ENCODE data around the gene HSD3B1.
"Not testable (repeated sequence)": the region's sequence is repeated elsewhere in the genome, so short reads cannot be mapped to it uniquely, and the experiment has no call there.

The HSD3B1 gene

GRCh38 chr1:119492763-119493162, 14.2 kb upstream of the HSD3B1 start:
- no peak for FAIRE-seq

GRCh38 chr1:119504831-119505230, 2.2 kb upstream of the HSD3B1 start:
- FAIRE-seq: no peak

GRCh38 chr1:119510046-119510445, 3.0 kb downstream of the HSD3B1 start:
- no peak for FAIRE-seq

- no peak for FAIRE-seq
Measured at GRCh38 chr1:119515221-119515620, 8.2 kb downstream of the HSD3B1 start.

- no peak for FAIRE-seq
Measured at GRCh38 chr1:119516247-119516646, 9.2 kb downstream of the HSD3B1 start.

- FAIRE-seq: no peak
Measured at GRCh38 chr1:119516680-119517079, 9.7 kb downstream of the HSD3B1 start.

GRCh38 chr1:119517667-119518066, 10.7 kb downstream of the HSD3B1 start:
- not testable (repeated sequence) for FAIRE-seq

GRCh38 chr1:119531606-119532323, 24.8 kb downstream of the HSD3B1 start:
- no peak for FAIRE-seq

GRCh38 chr1:119532324-119532910, 25.4 kb downstream of the HSD3B1 start:
- FAIRE-seq: no peak

GRCh38 chr1:119535381-119535780, 28.4 kb downstream of the HSD3B1 start:
- FAIRE-seq: no peak

GRCh38 chr1:119537966-119538365, 31.0 kb downstream of the HSD3B1 start:
- FAIRE-seq: no peak

GRCh38 chr1:119539636-119540035, 32.6 kb downstream of the HSD3B1 start:
- no peak for FAIRE-seq

- no peak for FAIRE-seq
Measured at GRCh38 chr1:119541389-119541788, 34.4 kb downstream of the HSD3B1 start.

- FAIRE-seq: no peak
Measured at GRCh38 chr1:119542492-119542946, 35.5 kb downstream of the HSD3B1 start.

- FAIRE-seq: no peak
Measured at GRCh38 chr1:119544165-119544762, 37.3 kb downstream of the HSD3B1 start.

GRCh38 chr1:119546641-119547040, 39.6 kb downstream of the HSD3B1 start:
- FAIRE-seq: no peak

- no peak for FAIRE-seq
Measured at GRCh38 chr1:119547306-119547705, 40.3 kb downstream of the HSD3B1 start.

GRCh38 chr1:119547805-119548204, 40.8 kb downstream of the HSD3B1 start:
- no peak for FAIRE-seq

GRCh38 chr1:119549719-119550132, 42.7 kb downstream of the HSD3B1 start:
- no peak for FAIRE-seq

GRCh38 chr1:119550381-119550780, 43.4 kb downstream of the HSD3B1 start:
- no peak for FAIRE-seq

- FAIRE-seq: no peak
Measured at GRCh38 chr1:119551218-119551617, 44.2 kb downstream of the HSD3B1 start.

- FAIRE-seq: not testable (repeated sequence)
Measured at GRCh38 chr1:119552656-119553055, 45.6 kb downstream of the HSD3B1 start.

- not testable (repeated sequence) for FAIRE-seq
Measured at GRCh38 chr1:119553302-119554071, 46.5 kb downstream of the HSD3B1 start.
